ENCODE data around the gene AMBP. TPM values are rescaled to one million over a fixed set of nuclear protein-coding genes. Genes with fewer than 3 reads are reported as not detected.

Gene AMBP
- polyA plus RNA-seq, 1 of the 3 experiments (the other 2 are of a cell fraction) = 0.16 TPM

GRCh38 chr9:114076237-114077161 lies 1.6 kb downstream of the AMBP start:
- ChIA-PET POLR2A (no interaction called here), CTCF (interaction anchor here (0.7 to 4.2 kb wide), 6 partner anchors 32 to 215 kb away, joined by 3 to 34 read pairs (median 3); no protein-coding TSS in a partner anchor)
- no peaks in the 10 kb centered on the region; a peak in 1 of 4 replicates for H3K4me1 ChIP-seq (ENCODE audit: control insufficient read depth in 1 of 2, insufficient read depth in 2 of 2, low read depth in 1 of 2, low read length in 1 of 2)
- DNase-seq = no peak
- no peak overlapping the region for H3K4me3 ChIP-seq (ENCODE audit: low read depth in 2 of 2, low read length in 1 of 2)
- H3K9me2 ChIP-seq = no peaks in the 10 kb centered on the region
- H3K79me2 ChIP-seq (ENCODE audit: insufficient read depth) = no peaks in the 10 kb centered on the region
- no peaks in the 10 kb centered on the region for H4K20me1 ChIP-seq (ENCODE audit: insufficient read depth)
- WGBS (ENCODE audit: low lambda C conversion rate) = 69% methylated on average over 8 of the region's 14 CpGs
- no peak overlapping the region for H2AFZ ChIP-seq (ENCODE audit: low read depth)
- H3K4me2 ChIP-seq = no peak overlapping the region
- H3K27ac ChIP-seq (ENCODE audit: low read depth in 2 of 2, low read length in 1 of 2) = no peak overlapping the region
- H3K9ac ChIP-seq = no peak overlapping the region
- H3F3A ChIP-seq (replicated peaks; ENCODE audit: insufficient read depth) = no peaks in the 10 kb centered on the region
- peaks cover 7% of the 10 kb centered on the region; the same call in 1 of the 2 replicates for H3K27me3 ChIP-seq (ENCODE audit: insufficient read depth)
- no peaks in the 10 kb centered on the region for H3K36me3 ChIP-seq (replicated peaks in 1 of 2; ENCODE audit: control insufficient read depth in 1 of 2, insufficient read depth in 2 of 2, low read length in 1 of 2)
- TF ChIP-seq ELF1 (IDR thresholded peaks at IDR 0.05) (no peak), CHD2 (IDR thresholded peaks at IDR 0.05; ENCODE audit: low read length, partially characterized antibody) (no peak), RAD21 (IDR thresholded peaks at IDR 0.05; ENCODE audit: low read length) (no peak), EP300 (IDR thresholded peaks at IDR 0.05; ENCODE audit: borderline replicate concordance in 1 of 2, low read depth in 1 of 2, low read length in 1 of 2) (no peak), SIN3A (IDR thresholded peaks at IDR 0.05; ENCODE audit: borderline replicate concordance, low read depth, low read length) (no peak), MAX (IDR thresholded peaks at IDR 0.05; ENCODE audit: low read depth) (no peak), SMC3 (IDR thresholded peaks at IDR 0.05; ENCODE audit: low read depth, low read length) (no peak), IRF3 (IDR thresholded peaks at IDR 0.05; ENCODE audit: low read depth, low read length) (no peak), NFIC (IDR thresholded peaks at IDR 0.05; ENCODE audit: borderline replicate concordance) (no peak), FOXM1 (IDR thresholded peaks at IDR 0.05; ENCODE audit: low read depth) (no peak), ZBTB33 (IDR thresholded peaks at IDR 0.05; ENCODE audit: borderline replicate concordance, low read depth) (no peak), JUND (IDR thresholded peaks at IDR 0.05) (no peak), FOXJ3 (CRISPR knock-in tag; IDR thresholded peaks at IDR 0.05) (no peak)
- H3K9me3 ChIP-seq = no peaks in the 10 kb centered on the region

GRCh38 chr9:114075602-114076001 lies 2.5 kb downstream of the AMBP start:
- no peak overlapping the region for H3K27ac ChIP-seq (ENCODE audit: low read depth in 2 of 2, low read length in 1 of 2)
- WGBS (ENCODE audit: low lambda C conversion rate) = 56% methylated on average over 4 of the region's 4 CpGs
- no peaks in the 10 kb centered on the region for H3K9me3 ChIP-seq
- no peak overlapping the region for H2AFZ ChIP-seq (ENCODE audit: low read depth)
- H3K27me3 ChIP-seq (ENCODE audit: insufficient read depth) = peaks cover 7% of the 10 kb centered on the region; the same call in 1 of the 2 replicates
- DNase-seq = no peak
- H3K4me2 ChIP-seq = no peak overlapping the region
- no peaks in the 10 kb centered on the region for H3K9me2 ChIP-seq
- POLR2A ChIA-PET = no interaction called here
- no peak overlapping the region for H3K9ac ChIP-seq
- H3K4me1 ChIP-seq (ENCODE audit: control insufficient read depth in 1 of 2, insufficient read depth in 2 of 2, low read depth in 1 of 2, low read length in 1 of 2) = no peaks in the 10 kb centered on the region; a peak in 1 of 4 replicates
- H3K79me2 ChIP-seq (ENCODE audit: insufficient read depth) = no peaks in the 10 kb centered on the region
- CTCF ChIA-PET = interaction anchor here (1.1 to 3.1 kb wide), 2 partner anchors 70 to 216 kb away, joined by 3 to 17 read pairs; no protein-coding TSS in a partner anchor
- H3K4me3 ChIP-seq (ENCODE audit: low read depth in 2 of 2, low read length in 1 of 2) = no peak overlapping the region
- TF ChIP-seq FOXM1 (IDR thresholded peaks at IDR 0.05; ENCODE audit: low read depth) = no peak
- no peak for TF ChIP-seq POLR2AphosphoS5 (IDR thresholded peaks at IDR 0.05; ENCODE audit: low read depth, low read length)
- no peak for TF ChIP-seq RAD21 (IDR thresholded peaks at IDR 0.05; ENCODE audit: low read length)
- TF ChIP-seq CTCF (IDR thresholded peaks at IDR 0.05) = no peak
- TF ChIP-seq CHD2 (IDR thresholded peaks at IDR 0.05; ENCODE audit: low read length, partially characterized antibody) = no peak
- no peak for TF ChIP-seq TEAD4 (IDR thresholded peaks at IDR 0.05; ENCODE audit: borderline replicate concordance, insufficient read depth)
- no peak for TF ChIP-seq PBX3 (IDR thresholded peaks at IDR 0.05)
- no peak for TF ChIP-seq USF1 (IDR thresholded peaks at IDR 0.05; ENCODE audit: borderline replicate concordance, low read depth)
- no peak for TF ChIP-seq SIN3A (IDR thresholded peaks at IDR 0.05; ENCODE audit: borderline replicate concordance, low read depth, low read length)
- H3F3A ChIP-seq (replicated peaks; ENCODE audit: insufficient read depth) = no peaks in the 10 kb centered on the region
- H3K36me3 ChIP-seq (replicated peaks in 1 of 2; ENCODE audit: control insufficient read depth in 1 of 2, insufficient read depth in 2 of 2, low read length in 1 of 2) = no peaks in the 10 kb centered on the region
- H4K20me1 ChIP-seq (ENCODE audit: insufficient read depth) = no peaks in the 10 kb centered on the region
